Fibroblast of villous mesenchyme (primary cell): ENCODE data around the gene HERC3. TPM values are rescaled to one million over a fixed set of nuclear protein-coding genes. Genes with fewer than 3 reads are reported as not detected.

Source experiments
- DNase-seq: peaks from one replicate; pipeline ENCODE4 v3.0.0-alpha.2; 2010; ENCODE audit warnings: low read depth
- H3K4me3 ChIP-seq: 2 replicates; pipeline ENCODE4 v1.5.1; 2011; ENCODE audit warnings: low read depth, mild to moderate bottlenecking, low read length
- CTCF ChIP-seq: IDR thresholded peaks from 2 replicates; pipeline ENCODE4 v1.5.1; 2012; ENCODE audit warnings: low read depth, mild to moderate bottlenecking, low read length; ENCODE audit not compliant: insufficient read depth
- total RNA-seq: library from RNA; depleted of rRNA; stranded (reverse); fragments of >200 nt; gene quantifications from 2 replicates; pipeline ENCODE4 v1.2.3, GENCODE V29; 2012

Gene HERC3
- total RNA-seq, 1 donor: 28.5 TPM

DNA sequence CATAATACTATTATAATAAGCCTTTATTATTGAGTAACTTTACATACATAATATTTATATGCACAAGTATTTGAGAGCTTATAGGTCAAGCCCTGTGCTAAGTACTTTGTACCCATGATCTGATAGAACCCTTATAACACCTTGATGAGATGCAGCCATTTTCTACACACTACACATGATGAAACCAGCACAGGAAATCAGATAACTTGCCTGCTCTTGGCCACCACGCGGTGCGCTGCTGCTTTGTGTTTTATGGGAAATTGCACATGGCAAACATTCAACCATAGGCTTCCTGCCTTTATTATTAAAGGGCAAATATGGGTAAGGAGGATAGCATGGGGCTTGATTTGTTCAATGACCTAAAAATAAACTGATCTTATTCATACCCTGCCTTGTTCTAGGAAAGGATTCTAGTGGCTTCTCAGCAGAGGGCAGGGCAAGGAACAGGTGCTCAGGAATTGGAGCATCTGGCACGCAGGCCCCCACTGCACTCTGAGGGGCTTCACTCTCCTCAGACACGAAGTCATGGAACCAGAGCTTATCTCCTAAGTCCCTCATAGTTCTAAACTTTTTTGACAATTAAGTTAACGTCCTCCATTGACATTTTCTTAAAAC lies 137.0 kb downstream of the HERC3 start:
- DNase-seq: no peak
- H3K4me3 ChIP-seq: no peak overlapping the region
- TF ChIP-seq CTCF: no peak

DNA sequence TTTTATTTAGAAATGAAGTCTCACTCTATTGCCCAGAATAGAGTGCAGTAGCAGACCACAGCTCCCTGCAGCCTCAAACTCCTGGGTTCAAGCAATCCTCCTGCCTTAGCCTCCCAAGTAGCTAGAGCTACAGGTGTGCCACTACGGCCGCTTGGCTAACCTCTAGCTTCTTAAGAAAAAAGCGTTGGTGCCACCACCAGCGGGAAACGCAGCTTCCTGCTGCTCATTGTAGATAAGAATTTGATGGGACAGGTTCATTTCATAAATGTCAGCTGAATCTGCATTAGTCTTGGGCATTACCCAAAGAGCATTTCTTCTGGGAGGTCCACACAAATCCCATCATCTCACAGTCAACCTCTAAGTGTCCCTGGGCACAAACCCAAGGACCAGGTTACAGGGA lies 138.5 kb downstream of the HERC3 start:
- H3K4me3 ChIP-seq: no peak overlapping the region
- TF ChIP-seq CTCF: no peak
- DNase-seq: no peak

- DNase-seq: no peak
- TF ChIP-seq CTCF: no peak
- H3K4me3 ChIP-seq: no peak overlapping the region
These were observed 139.1 kb downstream of the HERC3 start for GRCh38 chr4:88731381-88731780.

GRCh38 chr4:88732714-88733368 lies 140.6 kb downstream of the HERC3 start:
- no peak for DNase-seq
- H3K4me3 ChIP-seq: no peak overlapping the region
- no peak for TF ChIP-seq CTCF

DNA sequence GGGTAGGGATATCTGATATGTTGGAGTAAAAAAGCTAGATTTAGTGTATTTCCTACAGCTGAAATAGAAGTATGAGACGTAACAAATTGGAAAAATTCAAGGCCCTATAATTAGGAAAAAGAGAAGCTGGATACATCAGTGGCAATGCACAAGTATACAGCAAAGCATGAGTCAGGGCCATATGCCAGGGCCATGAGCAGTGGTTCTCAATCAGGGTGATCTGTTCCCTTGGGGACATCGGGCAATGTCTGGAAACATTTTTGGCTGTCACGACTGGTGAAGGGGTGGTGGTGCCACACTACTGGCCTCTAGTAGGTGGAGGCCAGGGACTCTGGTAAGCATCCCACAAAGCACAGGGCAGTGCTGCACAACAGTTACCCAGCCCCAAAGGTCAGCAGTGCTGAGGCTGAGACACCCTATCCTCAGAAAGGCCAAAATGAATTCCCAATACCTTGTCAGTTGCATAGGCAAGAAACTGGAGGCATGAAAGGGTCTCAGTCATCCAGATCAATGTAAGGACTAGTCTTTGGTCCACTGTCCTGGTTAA lies 142.2 kb downstream of the HERC3 start:
- TF ChIP-seq CTCF: no peak
- DNase-seq: no peak
- H3K4me3 ChIP-seq: no peak overlapping the region

GRCh38 chr4:88735564-88735963 lies 143.3 kb downstream of the HERC3 start:
- TF ChIP-seq CTCF: no peak
- no peak overlapping the region for H3K4me3 ChIP-seq
- no peak for DNase-seq

DNA sequence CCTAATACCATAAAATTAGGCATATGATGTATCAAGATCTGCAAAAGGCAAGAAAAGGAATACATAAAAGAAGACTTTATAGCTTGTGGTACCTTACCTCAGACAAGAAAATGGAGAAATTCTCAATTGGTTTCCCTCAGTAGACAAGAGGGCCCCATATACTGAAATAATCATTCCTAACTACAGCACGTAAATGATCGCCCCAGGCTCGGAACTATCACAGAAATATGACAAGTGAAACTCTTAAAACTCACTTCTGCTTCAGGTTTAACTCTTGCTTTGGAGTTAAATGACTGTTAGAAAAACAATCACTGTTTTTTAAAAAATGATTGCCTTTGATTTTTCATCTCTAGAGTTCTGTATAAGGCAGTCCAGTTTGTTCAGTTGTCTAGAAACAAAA lies 144.0 kb downstream of the HERC3 start:
- no peak overlapping the region for H3K4me3 ChIP-seq

More for the DNA sequence above, 144.0 kb downstream of the HERC3 start:
- TF ChIP-seq CTCF: no peak
- DNase-seq: no peak
